Measurements from ENCODE around the gene DSE. TPM values are rescaled to one million over a fixed set of nuclear protein-coding genes. Genes with fewer than 3 reads are reported as not detected.
A peak's percentile ranks its signal among the peaks of the same experiment; 100 is the strongest.
"Not testable (repeated sequence)": the region's sequence is repeated elsewhere in the genome, so short reads cannot be mapped to it uniquely, and the experiment has no call there.

The DSE gene
- total RNA-seq, result 10 to 100 TPM; 79.5 to 95.5 (median 81.7) TPM

DNA sequence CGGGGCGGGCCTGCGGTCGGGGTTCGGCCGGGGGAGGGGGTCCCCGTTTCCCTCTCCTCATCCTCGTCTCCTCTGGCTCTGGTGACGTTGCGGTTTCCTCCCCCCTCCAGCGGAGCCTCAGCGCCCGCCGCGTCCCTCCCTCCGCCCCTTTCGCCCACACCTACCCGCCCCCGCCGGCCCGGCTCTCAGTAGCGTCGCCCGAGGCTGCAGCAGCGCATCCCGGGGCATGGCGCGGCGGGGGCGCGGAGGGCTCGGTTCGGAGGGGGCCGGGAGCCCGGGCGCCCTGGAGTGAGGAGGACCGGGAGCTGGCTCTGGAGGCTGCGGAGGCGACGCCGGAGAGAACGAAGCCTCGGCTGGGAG, at the start of gene DSE:
TSS of gene DSE (plus strand) at position 188 of the 360 bp plus-strand sequence. CDS start 28,304 bp downstream, outside the sequence.
- peak within 1 kb of the TSS; percentile 73 to 88 (median 82) for H3K4me3 ChIP-seq
- no peaks in the 10 kb centered on the region for H3K27me3 ChIP-seq
- TF ChIP-seq, protein P1, sequence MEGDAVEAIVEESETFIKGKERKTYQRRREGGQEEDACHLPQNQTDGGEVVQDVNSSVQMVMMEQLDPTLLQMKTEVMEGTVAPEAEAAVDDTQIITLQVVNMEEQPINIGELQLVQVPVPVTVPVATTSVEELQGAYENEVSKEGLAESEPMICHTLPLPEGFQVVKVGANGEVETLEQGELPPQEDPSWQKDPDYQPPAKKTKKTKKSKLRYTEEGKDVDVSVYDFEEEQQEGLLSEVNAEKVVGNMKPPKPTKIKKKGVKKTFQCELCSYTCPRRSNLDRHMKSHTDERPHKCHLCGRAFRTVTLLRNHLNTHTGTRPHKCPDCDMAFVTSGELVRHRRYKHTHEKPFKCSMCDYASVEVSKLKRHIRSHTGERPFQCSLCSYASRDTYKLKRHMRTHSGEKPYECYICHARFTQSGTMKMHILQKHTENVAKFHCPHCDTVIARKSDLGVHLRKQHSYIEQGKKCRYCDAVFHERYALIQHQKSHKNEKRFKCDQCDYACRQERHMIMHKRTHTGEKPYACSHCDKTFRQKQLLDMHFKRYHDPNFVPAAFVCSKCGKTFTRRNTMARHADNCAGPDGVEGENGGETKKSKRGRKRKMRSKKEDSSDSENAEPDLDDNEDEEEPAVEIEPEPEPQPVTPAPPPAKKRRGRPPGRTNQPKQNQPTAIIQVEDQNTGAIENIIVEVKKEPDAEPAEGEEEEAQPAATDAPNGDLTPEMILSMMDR (IDR thresholded peaks at IDR 0.05), result peak in 1 of 5 experiments; percentile 30
- TF ChIP-seq EP300 (IDR thresholded peaks at IDR 0.05), result peak in 1 of 2 donors; percentile 89
- TF ChIP-seq POLR2A (IDR thresholded peaks at IDR 0.05), result peak; percentile 85 to 87
- peaks cover 0 to 44% (median 15%) of the 10 kb centered on the region in 4 donors for H3K4me1 ChIP-seq
- no peaks in the 10 kb centered on the region for H3K9me3 ChIP-seq
- H3K27ac ChIP-seq, result peak within 1 kb of the TSS; percentile 92 to 96 (median 94)
- H3K36me3 ChIP-seq, result no peaks in the 10 kb centered on the region
- 0 to 1% methylated on average over 11 to 25 of the region's 43 CpGs for WGBS, 2 donors
- peak; percentile 79 to 80 for DNase-seq (ENCODE audit: low spot score in 2 of 2)

- 85 to 86% methylated on average over 13 of the region's 13 CpGs for WGBS, 2 donors
- not testable (repeated sequence) for H3K36me3 ChIP-seq; H3K27ac ChIP-seq; DNase-seq (ENCODE audit: low spot score in 2 of 2); H3K9me3 ChIP-seq; H3K4me3 ChIP-seq; H3K27me3 ChIP-seq
- peaks cover 0 to 13% (median 6%) of the 10 kb centered on the region in 4 donors for H3K4me1 ChIP-seq
These were observed 48.8 kb upstream of the DSE start for GRCh38 chr6:116321933-116322332.

DNA sequence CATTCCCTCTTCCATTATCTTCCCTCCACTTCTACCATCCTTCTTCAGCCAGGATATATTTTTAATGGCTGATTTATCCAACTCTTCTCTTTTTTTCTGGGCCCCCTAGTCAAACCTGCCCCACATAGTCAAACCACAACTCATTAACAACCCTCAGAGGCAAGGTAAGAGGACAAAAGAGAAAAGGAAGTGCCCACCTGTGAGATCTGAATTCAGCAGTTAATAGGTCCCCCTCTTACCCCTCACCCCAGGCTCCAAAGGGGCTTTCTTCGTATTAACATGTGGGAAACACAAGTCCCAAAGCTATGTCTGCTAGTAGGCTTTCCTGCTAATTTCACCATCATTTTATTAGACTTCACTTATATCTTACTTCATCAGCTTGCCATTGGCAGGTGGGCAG, 46.9 kb upstream of the DSE start:
- DNase-seq (ENCODE audit: low spot score in 2 of 2), result no peak
- H3K27me3 ChIP-seq, result no peaks in the 10 kb centered on the region
- no peak for TF ChIP-seq POLR2A (IDR thresholded peaks at IDR 0.05)
- no peak overlapping the region for H3K27ac ChIP-seq
- H3K9me3 ChIP-seq, result no peaks in the 10 kb centered on the region
- WGBS, 2 donors, result 92 to 97% methylated on average over 1 of the region's 1 CpG
- H3K36me3 ChIP-seq, result no peaks in the 10 kb centered on the region
- H3K4me3 ChIP-seq, result no peak overlapping the region
- peaks cover 0 to 30% (median 16%) of the 10 kb centered on the region in 4 donors for H3K4me1 ChIP-seq

GRCh38 chr6:116325634-116326132, 45.1 kb upstream of the DSE start:
- not testable (repeated sequence) for H3K27me3 ChIP-seq; DNase-seq (ENCODE audit: low spot score in 2 of 2); H3K36me3 ChIP-seq; H3K9me3 ChIP-seq; H3K4me3 ChIP-seq
- WGBS, 2 donors, result 92 to 93% methylated on average over 11 of the region's 11 CpGs
- H3K4me1 ChIP-seq, result peaks cover 0 to 40% (median 16%) of the 10 kb centered on the region in 4 donors
- H3K27ac ChIP-seq, result peak overlapping the region in 2 of 4 donors; percentile 75 to 79

DNA sequence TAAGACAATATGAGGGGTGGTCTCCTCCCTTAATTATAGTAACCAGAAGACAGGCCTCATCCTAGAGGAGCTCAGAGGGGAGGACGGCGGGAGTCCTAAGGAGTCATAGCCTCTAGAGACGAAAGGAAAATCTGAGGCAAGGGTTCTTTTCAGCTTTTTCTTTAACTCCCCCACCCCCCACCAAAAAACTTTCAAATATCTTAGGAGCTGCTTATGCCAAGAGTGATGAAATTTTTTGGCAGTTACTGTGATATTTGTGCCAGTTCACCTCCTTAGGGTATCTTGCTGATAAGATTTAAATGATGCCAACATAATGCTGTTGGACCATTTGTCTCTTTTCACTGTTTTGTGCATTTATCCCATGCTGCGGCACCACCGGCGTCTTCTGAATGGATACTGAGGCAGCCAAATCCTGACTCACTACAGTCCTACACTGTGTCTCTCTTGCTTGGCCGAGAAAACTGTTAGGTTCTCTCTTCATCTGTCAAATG, 44.5 kb upstream of the DSE start:
- Histone ChIP-seq H3K27ac (peak overlapping the region; percentile 18 to 79 (median 58)), H3K36me3 (no peaks in the 10 kb centered on the region), H3K4me3 (no peak overlapping the region), H3K4me1 (peaks cover 0 to 40% (median 16%) of the 10 kb centered on the region in 4 donors), H3K9me3 (no peaks in the 10 kb centered on the region), H3K27me3 (no peaks in the 10 kb centered on the region)
- 34 to 36% methylated on average over 7 of the region's 7 CpGs for WGBS, 2 donors
- DNase-seq (ENCODE audit: low spot score in 2 of 2), result no peak
- TF ChIP-seq POLR2A (IDR thresholded peaks at IDR 0.05) (no peak), EP300 (IDR thresholded peaks at IDR 0.05) (no peak)
- TF ChIP-seq, protein P1 (IDR thresholded peaks at IDR 0.05), result no peak

DNA sequence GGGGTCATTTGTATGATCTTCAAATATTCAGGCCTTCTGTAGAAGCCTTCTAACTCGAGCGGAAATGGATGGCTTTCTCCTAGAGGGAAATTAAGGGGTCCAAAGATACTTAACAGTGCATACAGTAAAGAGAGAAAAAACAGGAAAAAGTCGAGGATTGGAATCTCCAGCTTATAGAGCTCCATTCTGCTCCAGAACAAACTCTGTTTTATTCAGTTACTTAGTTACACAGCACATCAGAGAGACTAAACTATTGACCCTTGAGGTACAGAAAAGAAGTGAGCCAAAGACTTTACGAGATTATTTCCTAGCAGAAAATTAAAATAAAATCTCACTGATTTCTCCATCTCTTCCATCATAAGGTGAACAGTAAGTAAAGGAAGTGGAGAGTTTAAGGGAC, 43.8 kb upstream of the DSE start:
- Histone ChIP-seq H3K4me3 (no peak overlapping the region), H3K27ac (peak overlapping the region; percentile 18 to 79 (median 58)), H3K36me3 (no peaks in the 10 kb centered on the region), H3K4me1 (peaks cover 0 to 40% (median 16%) of the 10 kb centered on the region in 4 donors), H3K27me3 (no peaks in the 10 kb centered on the region), H3K9me3 (no peaks in the 10 kb centered on the region)
- TF ChIP-seq, protein P1 (IDR thresholded peaks at IDR 0.05), result no peak
- no peak for TF ChIP-seq POLR2A (IDR thresholded peaks at IDR 0.05)
- TF ChIP-seq EP300 (IDR thresholded peaks at IDR 0.05), result no peak
- WGBS, 2 donors, result 36 to 38% methylated on average over 4 of the region's 4 CpGs
- DNase-seq (ENCODE audit: low spot score in 2 of 2), result no peak
